Upper lobe of left lung (tissue), 4 donors: ENCODE data around the gene NFASC.

Experiments
- CTCF ChIP-seq, 6 experiments: fragments of 450-650 bp in 4 of 6; fragments of 200-600 bp in 2 of 6; sonication (generic) in 2 of 6; IDR thresholded peaks; one replicate each; pipeline ENCODE4 v1.5.1; 2016 to 2019; ENCODE audit warnings: antibody characterized with exemption in 6 of 6
- POLR2A ChIP-seq, 4 donors: fragments of 450-650 bp; IDR thresholded peaks; one replicate each; pipeline ENCODE4 v1.5.1; 2016 to 2017; ENCODE audit warnings: antibody characterized with exemption in 4 of 4, mild to moderate bottlenecking in 2 of 4
- POLR2AphosphoS5 ChIP-seq, 2 donors: sonication (generic); formaldehyde crosslinking; IDR thresholded peaks; one replicate each; pipeline ENCODE4 v1.5.1; 2017; ENCODE audit warnings: antibody characterized with exemption in 2 of 2

- TF ChIP-seq CTCF (IDR thresholded peaks at IDR 0.05): no peak
- TF ChIP-seq POLR2A (IDR thresholded peaks at IDR 0.05): no peak
- TF ChIP-seq POLR2AphosphoS5 (IDR thresholded peaks at IDR 0.05): no peak
These were observed 143.2 kb downstream of the NFASC start for GRCh38 chr1:205013683-205014367.
